GM18502 (cell line): ENCODE data around the gene FAT1.
"Not testable (repeated sequence)": the region's sequence is repeated elsewhere in the genome, so short reads cannot be mapped to it uniquely, and the experiment has no call there.

ENCODE experiments used
- ATAC-seq: cut with Tn5 transposase; IDR thresholded peaks from one replicate; pipeline ENCODE4 v1.9.1; 2021; ENCODE audit warnings: mild to moderate bottlenecking; ENCODE audit not compliant: unreplicated experiment, poor library complexity

The FAT1 gene

DNA sequence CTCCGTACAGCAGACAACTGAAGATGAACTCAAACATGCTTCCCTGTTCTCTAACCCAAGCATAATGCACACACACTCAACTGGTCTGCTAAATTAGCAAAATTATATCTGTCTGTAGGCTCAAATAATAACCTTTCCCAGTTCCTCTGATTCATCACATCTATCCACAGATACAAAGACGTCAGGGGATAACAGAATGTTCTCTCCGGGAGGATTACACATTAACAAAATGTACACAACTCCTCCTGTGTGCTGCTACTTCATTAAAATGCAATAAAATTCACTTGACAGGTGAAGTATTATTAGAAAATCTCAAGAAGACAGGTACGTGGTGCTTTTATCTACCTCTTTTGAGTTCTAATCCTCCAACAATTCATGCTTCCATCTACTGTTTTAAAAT is 57.4 kb downstream of the FAT1 start:
- no peak for ATAC-seq

DNA sequence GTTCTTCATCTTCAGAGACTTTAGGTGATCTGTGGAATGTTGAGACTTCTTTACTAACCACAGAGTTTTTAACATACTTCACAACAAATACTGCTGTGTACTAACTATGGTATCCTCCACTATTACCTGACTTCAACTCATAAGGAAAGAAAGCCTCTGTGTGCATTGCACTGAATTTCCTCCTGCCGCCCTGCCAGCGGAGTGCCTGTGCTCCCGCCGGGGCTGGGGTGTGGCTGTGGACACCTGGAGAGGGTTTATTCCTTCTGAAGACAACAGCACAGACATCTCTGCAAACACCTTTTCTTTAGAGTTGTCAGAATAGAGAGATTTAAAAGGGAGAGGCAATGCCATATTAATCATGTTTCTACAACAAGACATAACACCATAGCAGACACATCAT is 63.3 kb downstream of the FAT1 start:
- no peak for ATAC-seq

DNA sequence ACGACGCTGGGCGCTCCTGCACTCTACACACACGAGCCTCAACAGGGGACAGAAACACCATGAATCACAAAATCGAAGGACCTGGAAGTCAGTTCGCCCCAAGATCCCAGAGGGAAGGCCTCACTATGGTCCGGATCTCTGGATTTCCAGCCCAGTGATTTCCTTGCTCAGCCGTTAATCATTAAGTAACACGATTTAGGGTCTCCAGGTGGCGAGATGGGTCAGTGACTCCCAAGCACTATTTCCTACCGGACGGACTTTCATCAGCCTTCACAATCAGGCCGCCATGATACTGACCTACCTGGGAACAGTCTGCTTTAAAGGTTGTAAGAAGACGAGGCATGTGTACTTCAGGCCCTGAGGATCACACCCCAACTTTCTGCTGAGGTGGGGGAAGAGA is 63.7 kb downstream of the FAT1 start:
- no peak for ATAC-seq

DNA sequence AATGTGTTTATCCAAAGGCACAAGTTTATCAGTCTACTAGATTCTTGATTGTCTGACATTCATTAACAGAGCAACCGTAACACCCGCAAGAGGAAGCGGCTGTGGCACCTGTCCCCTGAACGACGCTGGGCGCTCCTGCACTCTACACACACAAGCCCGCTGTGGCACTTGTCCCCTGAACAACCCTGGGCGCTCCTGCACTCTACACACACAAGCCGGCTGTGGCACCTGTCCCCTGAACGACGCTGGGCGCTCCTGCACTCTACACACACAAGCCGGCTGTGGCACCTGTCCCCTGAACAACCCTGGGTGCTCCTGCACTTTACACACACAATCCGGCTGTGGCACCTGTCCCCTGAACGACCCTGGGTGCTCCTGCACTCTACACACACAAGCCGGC is 64.2 kb downstream of the FAT1 start:
- not testable (repeated sequence) for ATAC-seq

DNA sequence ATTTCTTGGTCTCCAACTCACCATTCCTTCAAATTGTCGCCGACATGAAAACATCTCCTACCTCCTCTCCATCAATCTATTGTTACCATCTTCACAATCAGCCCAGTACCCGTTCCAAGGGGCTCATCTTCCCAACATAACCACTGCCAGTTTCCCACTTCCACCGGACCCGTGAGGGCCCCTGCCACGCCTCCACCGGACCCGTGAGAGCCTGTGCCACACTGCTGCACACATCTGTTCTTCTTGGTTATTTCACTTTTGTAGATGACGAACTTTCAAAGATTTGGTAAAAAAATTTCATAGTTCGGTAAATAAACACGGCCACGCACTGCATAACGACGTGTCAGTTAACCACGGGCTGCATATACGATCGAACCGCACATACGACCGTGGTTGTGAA is 65.0 kb downstream of the FAT1 start:
- no peak for ATAC-seq

DNA sequence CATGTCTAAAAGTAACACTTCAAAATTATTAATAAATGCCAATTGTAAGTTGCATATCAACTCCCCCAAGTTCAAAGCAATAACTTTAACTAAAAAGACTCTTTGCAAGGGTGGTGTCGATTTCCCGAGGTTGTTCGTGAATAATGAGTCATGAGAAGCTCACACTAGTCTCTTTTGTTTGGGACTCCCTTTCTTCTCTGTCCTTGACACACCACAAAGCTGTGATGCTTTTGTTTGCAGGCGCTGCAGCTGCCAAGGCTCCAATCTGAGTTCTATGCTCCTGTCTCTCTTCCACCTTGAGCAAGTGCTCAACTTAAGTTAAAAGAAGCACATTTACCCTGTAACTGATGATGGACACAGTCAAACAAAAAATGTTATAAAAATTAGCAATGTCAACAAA is 65.9 kb downstream of the FAT1 start:
- no peak for ATAC-seq

DNA sequence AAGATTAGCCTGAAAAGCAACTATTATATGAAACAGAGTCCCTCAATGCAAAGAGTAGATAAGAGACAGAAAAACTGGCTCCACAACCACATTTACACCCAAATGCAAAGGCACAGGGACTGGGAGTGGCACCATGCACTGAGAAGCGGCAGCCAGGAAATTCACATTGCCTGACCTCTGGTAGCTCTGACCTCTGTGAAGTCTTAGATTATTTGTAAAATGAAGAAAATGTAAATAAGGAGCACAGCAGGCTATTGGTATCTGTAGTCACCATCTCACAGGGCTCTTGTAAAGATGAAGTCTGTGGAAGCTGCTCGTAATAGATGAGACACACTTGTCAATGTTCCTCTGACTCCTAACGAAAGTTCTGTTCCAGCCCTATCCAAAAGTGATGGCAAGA is 69.7 kb downstream of the FAT1 start:
- ATAC-seq, result no peak

DNA sequence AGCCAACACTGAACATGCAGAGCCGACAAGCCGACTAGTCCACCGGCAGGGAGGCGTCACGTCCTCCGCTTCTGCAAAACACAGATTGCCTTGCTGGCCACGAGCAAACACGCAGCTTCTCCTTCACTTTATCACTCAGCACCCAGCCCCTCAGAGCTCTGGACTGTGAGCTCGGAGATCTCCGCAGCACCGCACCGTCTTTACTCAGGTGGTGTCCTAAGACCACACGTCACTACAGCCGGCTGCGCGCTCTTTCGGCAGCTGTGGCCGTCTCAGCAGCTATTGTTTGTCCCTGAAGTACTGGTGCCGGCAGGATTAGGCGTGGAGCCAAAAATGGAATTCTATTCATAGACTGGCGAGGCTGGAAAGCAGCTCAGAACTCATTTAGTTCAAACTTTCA is 72.0 kb downstream of the FAT1 start:
- ATAC-seq, result no peak

DNA sequence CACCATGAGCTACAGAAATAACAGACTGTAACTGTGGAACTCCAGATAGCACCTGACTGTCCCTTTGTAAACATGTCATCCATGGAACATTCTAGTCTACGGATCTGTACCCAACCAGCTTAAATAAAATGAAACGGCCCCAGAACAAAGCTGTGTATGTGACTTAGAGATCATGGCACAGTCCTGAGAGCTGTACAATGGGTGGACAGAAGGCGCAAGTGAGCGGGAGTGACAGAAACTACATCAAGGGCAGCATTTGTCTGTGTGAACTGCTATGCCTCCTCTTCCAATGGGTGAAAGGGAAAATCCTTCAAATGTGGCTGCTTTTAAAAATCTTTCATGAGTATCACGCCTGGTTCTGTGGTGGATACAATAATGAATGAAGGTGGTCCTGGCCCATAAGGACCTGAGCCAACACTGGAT is 72.5 kb downstream of the FAT1 start:
- no peak for ATAC-seq

DNA sequence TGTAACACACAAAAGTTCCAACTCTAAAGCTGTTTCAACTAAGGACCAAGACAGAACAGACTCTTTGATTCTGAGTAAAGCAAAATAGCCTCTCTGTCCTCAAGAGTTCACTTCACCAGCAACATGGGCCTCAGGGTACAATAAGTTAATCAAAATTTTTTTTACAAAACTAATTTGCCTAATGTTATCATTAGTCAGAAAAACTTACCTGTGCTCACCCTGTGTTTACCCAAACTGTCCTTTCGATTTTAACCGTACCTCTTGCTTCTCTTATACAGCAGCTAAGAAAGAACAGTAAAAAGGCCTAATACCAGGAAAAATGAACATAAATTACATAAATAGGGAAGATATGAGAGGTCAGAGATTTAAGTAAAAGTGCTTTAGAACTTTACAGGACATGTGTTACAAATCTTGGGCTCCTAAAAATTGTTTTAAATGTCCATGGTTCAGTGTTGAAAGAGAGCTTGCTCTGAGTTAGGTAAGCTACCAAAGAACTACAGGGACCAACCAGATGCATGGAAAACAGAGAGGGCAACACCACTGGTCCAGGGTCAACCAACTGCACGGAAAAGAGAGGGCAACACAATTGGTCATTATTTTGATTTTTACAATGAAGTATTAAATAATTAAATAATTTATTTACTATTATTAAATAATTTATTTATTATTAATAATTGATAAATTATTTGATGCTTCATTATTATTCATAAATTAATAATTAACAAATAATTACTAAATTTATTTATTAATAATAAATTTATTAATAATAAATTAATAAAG is 73.1 kb downstream of the FAT1 start:
- ATAC-seq, result no peak

DNA sequence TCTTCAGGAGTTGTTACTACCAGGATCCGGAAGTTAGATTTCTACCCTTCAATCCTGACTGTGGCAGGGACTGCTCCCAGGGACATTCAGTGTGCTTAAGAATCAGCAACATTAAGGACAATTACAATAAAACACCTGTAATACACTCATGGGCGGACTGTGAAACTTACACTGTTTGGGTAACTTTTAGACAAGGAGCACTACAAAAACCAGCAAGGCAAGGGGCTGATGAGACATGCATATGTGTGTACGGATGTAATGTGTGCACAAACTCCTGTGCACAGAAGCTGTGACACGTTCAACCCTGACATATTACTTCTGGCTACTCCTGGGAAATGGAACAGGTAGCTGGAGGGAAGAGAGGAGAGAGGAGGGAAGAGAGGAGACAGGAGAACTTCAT is 75.8 kb downstream of the FAT1 start:
- ATAC-seq, result no peak

DNA sequence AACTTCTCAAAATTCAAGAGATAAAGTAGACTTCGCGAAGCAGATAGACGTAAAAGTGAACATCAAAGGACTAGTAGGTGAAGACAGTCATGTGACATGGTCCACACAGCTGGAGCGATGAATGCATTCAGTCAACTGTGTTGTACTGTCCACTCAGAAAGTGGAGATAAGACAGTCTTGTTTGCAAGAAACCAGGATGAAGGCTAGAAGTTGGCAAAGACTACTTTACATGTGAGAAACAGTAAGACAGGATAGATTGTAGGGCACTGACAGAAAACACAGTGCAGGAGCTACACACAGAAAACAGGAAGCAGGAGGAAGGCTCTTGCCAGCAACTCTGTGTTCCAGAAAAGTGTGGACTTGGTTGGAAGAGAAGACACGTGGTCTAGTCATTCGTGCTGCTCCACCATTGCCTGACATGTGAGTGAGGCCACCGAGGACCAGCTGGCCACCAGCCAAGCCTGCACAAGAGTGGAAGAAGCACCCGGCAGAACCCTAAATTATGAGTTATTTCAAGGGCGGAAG is 78.9 kb downstream of the FAT1 start:
- ATAC-seq, result no peak

DNA sequence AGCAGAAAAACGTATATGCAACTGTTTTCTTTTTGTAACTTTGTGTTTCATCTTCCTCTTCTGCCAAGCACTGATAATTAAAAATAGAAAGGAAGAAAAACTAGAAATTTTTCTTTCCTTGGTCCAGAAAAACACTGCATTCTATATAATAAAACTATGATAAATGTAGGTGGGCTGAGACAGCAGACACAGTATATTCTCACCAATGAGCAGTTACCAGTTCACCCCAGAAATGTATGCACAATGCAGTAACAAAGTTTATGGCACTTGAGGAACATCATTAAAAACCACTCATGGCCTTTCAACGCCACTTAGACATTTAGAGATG is 79.4 kb downstream of the FAT1 start:
- no peak for ATAC-seq

DNA sequence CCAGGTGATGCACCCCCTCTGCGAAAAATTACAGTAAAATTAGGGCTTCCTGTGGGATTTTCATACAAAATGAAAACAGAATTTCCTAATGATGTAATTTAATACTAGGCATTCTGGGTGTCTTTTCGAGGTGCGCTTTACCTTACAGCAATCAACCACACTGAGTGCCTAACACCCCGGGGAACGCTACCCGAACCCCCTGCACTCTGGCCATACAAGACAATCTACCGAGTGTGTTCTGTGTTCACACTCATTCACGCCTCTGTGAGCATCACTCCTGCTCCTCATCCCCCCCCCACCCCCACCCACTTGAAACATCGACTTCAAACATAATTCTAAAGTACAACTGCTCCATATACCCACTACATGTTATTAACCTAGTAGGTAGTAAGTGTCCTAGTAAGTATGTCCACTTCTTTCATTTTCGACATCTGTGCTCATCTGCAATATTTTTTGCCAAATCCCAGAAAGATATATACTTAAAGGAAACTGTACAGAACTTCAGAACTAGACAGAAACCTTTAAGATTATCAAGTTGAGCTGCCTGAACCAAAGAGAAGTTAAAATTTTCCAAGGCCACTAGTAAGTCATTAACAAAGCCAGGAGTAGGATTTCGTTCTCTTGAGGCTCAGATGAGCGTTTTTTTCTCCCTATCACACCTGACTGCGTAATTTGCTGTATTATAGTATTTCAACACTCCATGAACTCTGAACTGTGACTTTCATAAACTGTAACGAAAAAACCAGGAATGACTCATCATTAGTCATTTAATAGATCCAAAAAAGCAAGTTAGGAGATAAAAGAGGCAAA is 80.0 kb downstream of the FAT1 start:
- ATAC-seq, result no peak

DNA sequence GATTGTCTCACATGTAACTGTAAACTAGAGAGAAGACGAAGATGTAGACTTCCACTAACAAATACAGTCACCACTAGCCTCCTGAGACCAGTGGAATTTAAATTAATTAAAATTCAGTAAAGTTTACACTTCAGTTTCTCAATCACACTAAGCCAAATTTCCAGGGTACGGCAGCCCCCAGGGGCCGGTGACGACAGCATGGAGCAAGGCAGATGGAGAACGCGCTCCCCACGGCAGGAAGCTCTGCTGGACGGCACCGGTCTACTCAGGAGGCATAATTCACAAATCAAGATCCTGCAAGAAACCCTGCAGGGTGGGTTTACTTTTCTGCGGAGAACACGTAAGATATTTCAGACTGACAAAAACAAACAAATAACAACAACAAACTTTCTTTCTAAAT is 80.7 kb downstream of the FAT1 start:
- no peak for ATAC-seq

DNA sequence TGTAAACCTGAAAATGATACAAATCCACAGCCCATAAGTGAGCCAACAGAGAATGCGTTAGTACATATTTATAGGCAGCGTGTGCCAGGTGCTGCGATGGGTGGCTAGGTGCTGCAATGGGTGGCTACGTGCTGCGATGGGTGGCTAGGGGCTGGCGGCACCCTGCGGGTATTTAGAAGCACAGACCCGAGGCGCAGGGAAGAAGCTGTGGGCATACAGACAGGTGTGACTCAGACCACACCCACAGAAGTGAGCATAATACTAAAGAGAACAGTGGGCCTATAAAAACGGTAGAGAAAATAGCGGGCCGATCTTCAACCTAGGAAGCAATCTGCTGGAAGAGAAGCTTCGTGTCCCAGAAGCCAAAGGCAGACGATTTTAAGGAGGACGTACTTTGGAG is 81.1 kb downstream of the FAT1 start:
- ATAC-seq, result no peak

DNA sequence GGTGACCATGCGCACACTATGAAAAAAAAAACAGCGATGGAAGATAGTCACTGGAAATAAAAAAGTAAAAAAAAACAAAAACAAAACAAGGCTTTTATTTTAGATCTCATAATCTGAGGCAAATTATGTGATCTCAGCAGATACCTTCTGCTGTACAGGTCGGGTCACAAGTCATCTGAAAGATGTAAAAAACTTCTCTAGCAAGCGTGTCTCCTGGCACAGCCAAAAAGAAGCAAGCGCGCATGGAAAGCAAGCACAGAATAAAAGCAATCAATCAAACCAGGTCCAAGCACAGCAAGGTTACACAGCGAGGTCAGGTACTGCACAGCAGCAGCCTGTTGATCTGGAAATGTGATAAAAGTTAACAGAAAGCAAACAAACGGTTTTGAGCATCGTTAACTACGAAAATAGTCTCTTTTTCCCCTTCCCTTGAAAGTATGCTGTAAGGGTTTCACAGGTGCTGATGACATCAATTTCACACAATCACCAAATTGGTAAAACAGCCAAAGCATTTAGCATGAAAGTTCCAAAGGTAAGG is 89.0 kb downstream of the FAT1 start:
- no peak for ATAC-seq

DNA sequence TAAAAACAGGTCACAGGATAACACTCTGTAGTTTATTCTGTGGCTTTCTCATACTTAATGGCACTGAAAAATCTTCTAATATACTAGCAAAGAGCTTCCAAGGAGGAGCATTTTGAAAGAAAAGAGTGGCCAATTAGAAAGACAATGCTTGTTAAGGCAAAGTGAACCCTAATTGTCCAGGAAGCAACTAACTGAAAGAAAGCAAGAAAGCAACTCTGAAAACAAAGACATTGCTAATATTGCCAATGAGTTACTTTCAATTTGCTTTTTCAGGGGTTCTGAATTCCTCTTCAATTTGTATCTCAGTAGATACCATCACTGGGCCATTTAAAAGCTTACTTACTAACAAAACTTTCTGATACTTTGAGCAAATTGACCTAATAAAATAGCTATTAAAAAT is 89.8 kb downstream of the FAT1 start:
- ATAC-seq, result no peak

DNA sequence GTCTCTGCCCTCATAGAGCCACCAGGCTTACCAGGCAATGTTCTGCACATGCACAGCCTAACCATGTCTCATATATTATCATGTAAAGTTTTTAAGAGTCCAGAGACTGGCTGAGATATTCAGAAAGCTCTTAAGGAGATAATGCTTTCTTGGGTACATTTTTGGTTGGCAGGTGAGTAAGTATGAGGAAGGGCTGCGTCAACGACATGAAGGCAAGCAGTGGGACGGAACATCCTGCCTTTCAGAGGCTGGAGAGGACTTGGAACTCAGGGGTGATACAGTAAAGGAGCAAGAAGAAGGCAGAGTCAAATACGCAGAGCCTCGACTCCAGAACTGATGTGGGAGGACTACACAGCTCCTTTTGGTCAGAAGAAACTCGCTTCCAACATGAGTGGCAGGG is 93.5 kb downstream of the FAT1 start:
- no peak for ATAC-seq

DNA sequence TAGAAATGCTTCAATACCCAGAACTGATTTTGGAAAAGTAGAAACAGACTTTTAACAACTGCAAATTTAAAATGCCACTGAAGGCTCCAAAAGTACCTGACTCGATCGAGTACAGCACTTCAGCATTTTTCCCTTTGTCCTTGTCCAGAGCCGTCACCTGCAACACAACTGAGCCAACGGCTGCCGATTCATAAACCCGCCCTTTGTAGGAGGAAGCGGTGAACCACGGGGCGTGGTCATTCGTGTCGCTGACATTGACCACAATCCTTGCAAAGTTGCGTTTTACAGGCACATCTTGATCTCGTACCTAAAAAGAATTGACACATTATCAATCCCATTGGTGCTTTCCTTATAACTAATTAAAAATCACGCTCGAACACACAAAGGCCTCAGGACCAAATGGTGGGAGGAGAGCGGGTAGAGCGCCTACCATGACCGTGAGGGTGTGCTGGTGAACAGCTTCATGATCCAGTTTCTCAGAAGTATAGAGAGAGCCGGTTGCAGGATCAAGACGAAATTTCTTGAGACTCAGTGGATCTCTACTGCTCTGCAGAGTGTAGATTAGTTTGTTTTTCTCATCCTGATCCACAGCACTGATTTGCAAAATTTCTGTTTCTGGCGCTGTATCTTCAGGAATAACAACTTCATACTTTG is 95.5 kb downstream of the FAT1 start:
- no peak for ATAC-seq

DNA sequence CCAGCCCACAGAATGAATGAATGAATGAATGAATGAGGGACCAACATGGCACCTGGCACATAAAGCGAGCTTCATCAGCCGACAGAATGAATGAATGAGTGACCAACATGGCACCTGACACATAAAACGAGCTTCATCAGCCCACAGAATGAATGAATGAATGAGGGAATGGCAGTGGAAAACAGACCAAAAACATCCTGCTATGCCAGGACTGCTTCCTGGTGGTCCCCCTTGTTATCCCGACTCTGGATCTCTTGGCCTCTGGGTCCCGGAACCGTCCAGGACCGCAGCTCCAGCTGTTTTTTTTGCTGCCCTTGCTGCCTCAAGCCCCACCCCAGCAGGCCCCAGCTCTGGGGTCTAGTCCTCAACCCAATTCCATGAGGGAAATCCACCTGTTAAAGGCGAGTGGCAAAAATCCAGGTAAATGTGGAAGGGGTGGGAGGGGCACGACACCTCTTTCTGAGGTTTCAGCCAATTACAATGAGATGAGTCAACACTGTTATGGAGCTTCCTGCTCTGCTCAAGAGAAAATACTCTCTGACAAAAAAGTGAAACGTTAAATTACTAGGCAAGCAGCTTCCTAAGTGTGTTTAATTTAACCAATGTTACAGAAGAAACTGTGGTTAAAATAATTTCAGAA is 96.3 kb downstream of the FAT1 start:
- no peak for ATAC-seq
